H1 (cell line): ENCODE data around the gene CTAG1A.
"Not testable (repeated sequence)": the region's sequence is repeated elsewhere in the genome, so short reads cannot be mapped to it uniquely, and the experiment has no call there.

ENCODE experiments used
- CTCF ChIP-seq, 3 experiments: IDR thresholded peaks; 1 replicate in 2 of 3; 2 replicates in 1 of 3; pipeline versions ENCODE4 v1.5.1 to v1.6.1; 2011; ENCODE audit warnings: low read length in 3 of 3, mild to moderate bottlenecking in 3 of 3, inconsistent platforms in 2 of 3, low read depth in 1 of 3, moderate library complexity in 1 of 3; ENCODE audit not compliant: insufficient read depth in 1 of 3; ENCODE audit errors: control extremely low read depth in 1 of 3
- EZH2 ChIP-seq: fragments of 200-600 bp; sonication (generic); IDR thresholded peaks from 2 replicates; pipeline ENCODE4 v1.7.1; 2012; ENCODE audit warnings: low read depth, mild to moderate bottlenecking, moderate library complexity, low read length, inconsistent platforms; ENCODE audit not compliant: severe bottlenecking
- POU5F1 ChIP-seq: IDR thresholded peaks from 2 replicates; pipeline ENCODE4 v1.6.1; 2011; ENCODE audit warnings: low read depth, mild to moderate bottlenecking, low read length, moderate library complexity
- TBP ChIP-seq: IDR thresholded peaks from 2 replicates; pipeline ENCODE4 v1.6.1; 2011; ENCODE audit warnings: low read depth, low read length, improper control_type of control experiment
- YY1 ChIP-seq: IDR thresholded peaks from 2 replicates; pipeline ENCODE4 v1.6.1; 2011; ENCODE audit warnings: low read depth, mild to moderate bottlenecking, low read length

- TF ChIP-seq EZH2; POU5F1; TBP; CTCF (IDR thresholded peaks at IDR 0.05; ENCODE audit: control extremely low read depth in 1 of 3, insufficient read depth in 1 of 3, low read depth in 1 of 3, low read length in 3 of 3); YY1: not testable (repeated sequence)
These were observed 34.2 kb downstream of the CTAG1A start, which contains the start of gene CTAG1B for GRCh38 chrX:154619182-154619581.
